Upper lobe of left lung (tissue), 6 donors: ENCODE measurements around the gene EBLN2. TPM values are rescaled to one million over a fixed set of nuclear protein-coding genes. Genes with fewer than 3 reads are reported as not detected.

Experiments
- ATAC-seq, 2 donors: fragments of 200-7000 bp; cut with Tn5 transposase; one replicate each; pipeline ENCODE4 v1.9.1; 2022; ENCODE audit warnings: mild to moderate bottlenecking in 2 of 2, moderate library complexity in 2 of 2; ENCODE audit not compliant: low FRiP score in 2 of 2
- DNase-seq, 2 donors: peaks; one replicate each; pipeline ENCODE4 v3.0.0-alpha.2; 2019 to 2020
- H3K27ac ChIP-seq, 4 donors: fragments of 200-600 bp; sonication (generic); one replicate each; pipeline ENCODE4 v1.5.1; 2016 to 2019
- H3K27me3 ChIP-seq, 4 donors: fragments of 200-600 bp; sonication (generic); one replicate each; pipeline ENCODE4 v1.5.1; 2017 to 2019
- H3K36me3 ChIP-seq, 4 donors: fragments of 200-600 bp; sonication (generic); one replicate each; pipeline ENCODE4 v1.5.1; 2016 to 2019
- H3K4me1 ChIP-seq, 4 donors: fragments of 200-600 bp; sonication (generic); one replicate each; pipeline ENCODE4 v1.5.1; 2018 to 2019
- H3K4me3 ChIP-seq, 4 donors: fragments of 200-600 bp; sonication (generic); one replicate each; pipeline ENCODE4 v1.5.1; 2017 to 2019; ENCODE audit warnings: mild to moderate bottlenecking in 2 of 4, moderate library complexity in 1 of 4
- H3K9me3 ChIP-seq, 4 donors: fragments of 200-600 bp; sonication (generic); one replicate each; pipeline ENCODE4 v1.5.1; 2018 to 2019
- EP300 ChIP-seq, 4 donors: sonication (generic); formaldehyde crosslinking; IDR thresholded peaks; one replicate each; pipeline ENCODE4 v1.5.1; 2017; ENCODE audit warnings: antibody characterized with exemption in 4 of 4, control low read depth in 2 of 4
- POLR2A ChIP-seq, 4 donors: fragments of 450-650 bp; IDR thresholded peaks; one replicate each; pipeline ENCODE4 v1.5.1; 2016 to 2017; ENCODE audit warnings: antibody characterized with exemption in 4 of 4, mild to moderate bottlenecking in 2 of 4
- POLR2AphosphoS5 ChIP-seq, 2 donors: sonication (generic); formaldehyde crosslinking; IDR thresholded peaks; one replicate each; pipeline ENCODE4 v1.5.1; 2017; ENCODE audit warnings: antibody characterized with exemption in 2 of 2
- WGBS, 2 donors: methylation state at CpG; one replicate each; pipeline ENCODE4 v1.1.5; 2017 to 2018; 5-methylcytosine and 5-hydroxymethylcytosine counted together
- total RNA-seq, 6 donors: library from RNA; depleted of rRNA in 4 of 6; stranded (reverse); fragments of >200 nt in 4 of 6; gene quantifications; one replicate each; pipeline versions ENCODE4 v1.1.0 to v1.2.1, GENCODE V29; 2016 to 2021
- TF ChIP-seq, protein P1 (sequence below), 6 experiments: fragments of 450-650 bp in 4 of 6; fragments of 200-600 bp in 2 of 6; sonication (generic) in 2 of 6; IDR thresholded peaks; one replicate each; pipeline ENCODE4 v1.5.1; 2016 to 2019; ENCODE audit warnings: antibody characterized with exemption in 6 of 6
- donor health status: DM: no; HTN: no; CAD: no; lungs with moderate emphysema.
- donor health status: DM: no; HTN: yes; CAD: no; lungs with severe emphysema.

EBLN2 gene
- total RNA-seq, 6 donors from 2014 or later, result 2.2 to 15.4 (median 4.8) TPM

GRCh38 chr3:73074781-73075180 lies 13.3 kb downstream of the EBLN2 start:
- Histone ChIP-seq H3K27me3 (no peaks in the 10 kb centered on the region), H3K27ac (no peak overlapping the region), H3K36me3 (no peaks in the 10 kb centered on the region), H3K9me3 (no peaks in the 10 kb centered on the region), H3K4me3 (no peak overlapping the region), H3K4me1 (no peaks in the 10 kb centered on the region)
- 87 to 90% methylated on average over 8 of the region's 8 CpGs for WGBS, 2 donors
- ATAC-seq (no peak), DNase-seq (no peak)
- TF ChIP-seq POLR2AphosphoS5 (IDR thresholded peaks at IDR 0.05) (no peak), EP300 (IDR thresholded peaks at IDR 0.05) (no peak), POLR2A (IDR thresholded peaks at IDR 0.05) (no peak)
- TF ChIP-seq, protein P1, sequence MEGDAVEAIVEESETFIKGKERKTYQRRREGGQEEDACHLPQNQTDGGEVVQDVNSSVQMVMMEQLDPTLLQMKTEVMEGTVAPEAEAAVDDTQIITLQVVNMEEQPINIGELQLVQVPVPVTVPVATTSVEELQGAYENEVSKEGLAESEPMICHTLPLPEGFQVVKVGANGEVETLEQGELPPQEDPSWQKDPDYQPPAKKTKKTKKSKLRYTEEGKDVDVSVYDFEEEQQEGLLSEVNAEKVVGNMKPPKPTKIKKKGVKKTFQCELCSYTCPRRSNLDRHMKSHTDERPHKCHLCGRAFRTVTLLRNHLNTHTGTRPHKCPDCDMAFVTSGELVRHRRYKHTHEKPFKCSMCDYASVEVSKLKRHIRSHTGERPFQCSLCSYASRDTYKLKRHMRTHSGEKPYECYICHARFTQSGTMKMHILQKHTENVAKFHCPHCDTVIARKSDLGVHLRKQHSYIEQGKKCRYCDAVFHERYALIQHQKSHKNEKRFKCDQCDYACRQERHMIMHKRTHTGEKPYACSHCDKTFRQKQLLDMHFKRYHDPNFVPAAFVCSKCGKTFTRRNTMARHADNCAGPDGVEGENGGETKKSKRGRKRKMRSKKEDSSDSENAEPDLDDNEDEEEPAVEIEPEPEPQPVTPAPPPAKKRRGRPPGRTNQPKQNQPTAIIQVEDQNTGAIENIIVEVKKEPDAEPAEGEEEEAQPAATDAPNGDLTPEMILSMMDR (IDR thresholded peaks at IDR 0.05), result no peak

- no peak for ATAC-seq
- no peak overlapping the region for H3K27ac ChIP-seq
- H3K36me3 ChIP-seq, result no peaks in the 10 kb centered on the region
- no peak for DNase-seq
- no peak overlapping the region for H3K4me3 ChIP-seq
- TF ChIP-seq EP300 (IDR thresholded peaks at IDR 0.05) (no peak), POLR2AphosphoS5 (IDR thresholded peaks at IDR 0.05) (no peak), POLR2A (IDR thresholded peaks at IDR 0.05) (no peak)
- TF ChIP-seq, protein P1 (IDR thresholded peaks at IDR 0.05), result no peak
- H3K9me3 ChIP-seq, result no peaks in the 10 kb centered on the region
- H3K27me3 ChIP-seq, result no peaks in the 10 kb centered on the region
- H3K4me1 ChIP-seq, result no peaks in the 10 kb centered on the region
- WGBS, 2 donors, result 80 to 82% methylated on average over 16 to 17 of the region's 17 CpGs
Measured at GRCh38 chr3:73080216-73080966, 18.9 kb downstream of the EBLN2 start.

DNA sequence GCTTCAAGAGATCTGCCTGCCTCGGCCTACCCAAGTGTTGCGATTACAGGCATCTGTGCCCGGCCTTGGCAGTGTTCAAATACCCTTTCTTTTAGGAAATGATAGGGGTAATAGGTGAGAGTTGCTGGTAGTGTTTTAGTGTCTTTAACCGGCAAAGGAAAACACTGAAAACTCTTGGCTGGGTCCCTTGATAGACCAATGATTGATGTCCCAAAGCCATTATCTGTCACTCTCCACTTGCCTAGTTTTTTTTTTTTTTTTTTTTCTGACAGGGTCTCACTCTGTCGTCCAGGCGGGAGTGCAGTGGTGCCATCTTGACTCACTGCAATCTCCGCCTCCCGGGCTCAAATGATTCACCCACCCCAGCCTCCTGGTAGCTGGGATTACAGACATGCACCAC lies 19.7 kb downstream of the EBLN2 start:
- H3K4me3 ChIP-seq, result no peak overlapping the region
- H3K36me3 ChIP-seq, result no peaks in the 10 kb centered on the region
- WGBS, 2 donors, result 89 to 94% methylated on average over 6 to 8 of the region's 8 CpGs
- DNase-seq (no peak), ATAC-seq (no peak)
- peaks cover 0 to 5% (median 0%) of the 10 kb centered on the region in 4 donors for H3K4me1 ChIP-seq
- H3K27ac ChIP-seq, result no peak overlapping the region
- no peaks in the 10 kb centered on the region for H3K27me3 ChIP-seq
- TF ChIP-seq EP300 (IDR thresholded peaks at IDR 0.05), result no peak
- TF ChIP-seq POLR2A (IDR thresholded peaks at IDR 0.05), result no peak
- no peak for TF ChIP-seq POLR2AphosphoS5 (IDR thresholded peaks at IDR 0.05)
- TF ChIP-seq, protein P1 (IDR thresholded peaks at IDR 0.05), result no peak
- no peaks in the 10 kb centered on the region for H3K9me3 ChIP-seq

DNA sequence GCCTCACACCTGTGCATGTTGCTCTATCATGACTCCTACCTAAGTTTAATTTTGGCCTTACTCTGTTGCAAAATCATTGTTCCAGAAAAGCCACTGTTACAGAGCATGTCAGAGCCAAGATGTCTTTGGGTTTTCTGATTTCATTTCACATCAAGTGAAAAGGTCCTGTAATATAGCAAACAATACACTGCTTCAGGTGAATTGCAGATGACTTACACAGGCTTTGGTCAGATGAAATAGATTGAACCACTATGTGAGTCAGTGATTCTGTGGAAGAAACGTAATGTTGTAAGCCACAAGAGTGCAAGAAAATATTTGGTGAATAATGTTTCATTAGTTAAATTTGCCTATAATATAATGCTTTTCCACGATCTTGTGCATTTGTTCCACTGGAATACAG lies 22.7 kb downstream of the EBLN2 start:
- Histone ChIP-seq H3K4me1 (peaks cover 0 to 6% (median 0%) of the 10 kb centered on the region in 4 donors), H3K9me3 (no peaks in the 10 kb centered on the region), H3K27ac (no peak overlapping the region), H3K36me3 (no peaks in the 10 kb centered on the region), H3K4me3 (no peak overlapping the region), H3K27me3 (no peaks in the 10 kb centered on the region)
- no peak for ATAC-seq
- DNase-seq, result no peak
- 85 to 91% methylated on average over 2 of the region's 2 CpGs for WGBS, 2 donors
- TF ChIP-seq, protein P1 (IDR thresholded peaks at IDR 0.05), result no peak
- TF ChIP-seq POLR2A (IDR thresholded peaks at IDR 0.05) (no peak), EP300 (IDR thresholded peaks at IDR 0.05) (no peak), POLR2AphosphoS5 (IDR thresholded peaks at IDR 0.05) (no peak)

DNA sequence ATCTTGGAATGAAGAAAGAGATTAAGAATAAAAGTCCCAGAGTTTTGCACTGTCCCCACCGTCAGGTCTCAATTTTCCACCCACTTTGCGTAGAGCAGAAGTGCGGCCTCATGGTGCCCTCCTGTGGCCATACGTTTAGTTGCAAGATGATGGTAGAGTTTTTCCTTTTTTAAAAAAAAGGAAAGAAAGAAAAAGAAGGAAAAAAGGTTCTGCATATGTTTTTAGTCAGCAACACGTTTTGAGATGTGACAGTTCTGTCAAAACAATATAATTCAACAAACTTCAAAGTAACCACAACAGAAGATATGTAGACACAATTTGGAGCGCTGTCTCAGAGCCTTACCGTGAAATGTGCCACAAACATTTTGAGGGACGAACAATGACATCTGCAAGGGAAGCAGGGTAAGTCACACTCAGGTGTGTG lies 24.6 kb downstream of the EBLN2 start:
- Histone ChIP-seq H3K27ac (no peak overlapping the region), H3K36me3 (no peaks in the 10 kb centered on the region), H3K9me3 (no peaks in the 10 kb centered on the region), H3K4me3 (no peak overlapping the region), H3K4me1 (peaks cover 0 to 6% (median 0%) of the 10 kb centered on the region in 4 donors), H3K27me3 (no peaks in the 10 kb centered on the region)
- DNase-seq (peak in 1 of 2 donors; percentile 51), ATAC-seq (peak; percentile 66 to 89)
- WGBS, 2 donors, result 19 to 26% methylated on average over 8 of the region's 8 CpGs
- TF ChIP-seq POLR2AphosphoS5 (IDR thresholded peaks at IDR 0.05) (no peak), EP300 (IDR thresholded peaks at IDR 0.05) (no peak), POLR2A (IDR thresholded peaks at IDR 0.05) (no peak)
- TF ChIP-seq, protein P1 (IDR thresholded peaks at IDR 0.05), result peak; percentile 42 to 73 (median 64)
